Right atrium auricular region (tissue), 2 donors: ENCODE measurements around the gene PIM1. TPM values are rescaled to one million over a fixed set of nuclear protein-coding genes. Genes with fewer than 3 reads are reported as not detected.

Experiments
- DNase-seq: peaks from one replicate; pipeline ENCODE4 v3.0.0-alpha.2; 2019; ENCODE audit warnings: low spot score
- H3K27ac ChIP-seq, 2 donors: fragments of 200-600 bp; sonication (generic); 1 replicate in 1 of 2; 2 replicates in 1 of 2; pipeline ENCODE4 v1.5.1; 2016 to 2019
- H3K27me3 ChIP-seq, 2 donors: fragments of 200-600 bp; sonication (generic); one replicate each; pipeline versions ENCODE4 v1.5.1 to v1.6.0; 2017 to 2019
- H3K36me3 ChIP-seq: fragments of 200-600 bp; sonication (generic); one replicate; pipeline ENCODE4 v1.5.1; 2016
- H3K4me1 ChIP-seq, 2 donors: fragments of 200-600 bp; sonication (generic); one replicate each; pipeline versions ENCODE4 v1.5.1 to v1.6.0; 2017 to 2019
- H3K4me3 ChIP-seq, 2 donors: fragments of 200-600 bp; sonication (generic); 1 replicate in 1 of 2; 2 replicates in 1 of 2; pipeline ENCODE4 v1.5.1; 2017 to 2019; ENCODE audit warnings: mild to moderate bottlenecking in 1 of 2, moderate library complexity in 1 of 2
- H3K9me3 ChIP-seq, 2 donors: fragments of 200-600 bp; sonication (generic); one replicate each; pipeline ENCODE4 v1.5.1; 2019
- total RNA-seq, 2 donors: library from RNA; depleted of rRNA; stranded (reverse); fragments of >200 nt; gene quantifications; one replicate each; pipeline ENCODE4 v1.1.0, GENCODE V29; 2016
- TF ChIP-seq, protein P1 (sequence below), 2 donors: fragments of 200-600 bp; sonication (generic); IDR thresholded peaks; one replicate each; pipeline ENCODE4 v1.5.1; 2019; ENCODE audit warnings: antibody characterized with exemption in 2 of 2

Gene PIM1
- total RNA-seq, 2 donors from 2014 or later: 28.0 to 46.2 TPM

GRCh38 chr6:37200085-37200484 is 30.1 kb downstream of the PIM1 start:
- Histone ChIP-seq H3K9me3 (no peaks in the 10 kb centered on the region), H3K4me1 (no peaks in the 10 kb centered on the region), H3K27me3 (no peaks in the 10 kb centered on the region), H3K4me3 (no peak overlapping the region), H3K36me3 (no peaks in the 10 kb centered on the region), H3K27ac (no peak overlapping the region)
- TF ChIP-seq, protein P1, sequence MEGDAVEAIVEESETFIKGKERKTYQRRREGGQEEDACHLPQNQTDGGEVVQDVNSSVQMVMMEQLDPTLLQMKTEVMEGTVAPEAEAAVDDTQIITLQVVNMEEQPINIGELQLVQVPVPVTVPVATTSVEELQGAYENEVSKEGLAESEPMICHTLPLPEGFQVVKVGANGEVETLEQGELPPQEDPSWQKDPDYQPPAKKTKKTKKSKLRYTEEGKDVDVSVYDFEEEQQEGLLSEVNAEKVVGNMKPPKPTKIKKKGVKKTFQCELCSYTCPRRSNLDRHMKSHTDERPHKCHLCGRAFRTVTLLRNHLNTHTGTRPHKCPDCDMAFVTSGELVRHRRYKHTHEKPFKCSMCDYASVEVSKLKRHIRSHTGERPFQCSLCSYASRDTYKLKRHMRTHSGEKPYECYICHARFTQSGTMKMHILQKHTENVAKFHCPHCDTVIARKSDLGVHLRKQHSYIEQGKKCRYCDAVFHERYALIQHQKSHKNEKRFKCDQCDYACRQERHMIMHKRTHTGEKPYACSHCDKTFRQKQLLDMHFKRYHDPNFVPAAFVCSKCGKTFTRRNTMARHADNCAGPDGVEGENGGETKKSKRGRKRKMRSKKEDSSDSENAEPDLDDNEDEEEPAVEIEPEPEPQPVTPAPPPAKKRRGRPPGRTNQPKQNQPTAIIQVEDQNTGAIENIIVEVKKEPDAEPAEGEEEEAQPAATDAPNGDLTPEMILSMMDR (IDR thresholded peaks at IDR 0.05): no peak
- DNase-seq: no peak

DNA sequence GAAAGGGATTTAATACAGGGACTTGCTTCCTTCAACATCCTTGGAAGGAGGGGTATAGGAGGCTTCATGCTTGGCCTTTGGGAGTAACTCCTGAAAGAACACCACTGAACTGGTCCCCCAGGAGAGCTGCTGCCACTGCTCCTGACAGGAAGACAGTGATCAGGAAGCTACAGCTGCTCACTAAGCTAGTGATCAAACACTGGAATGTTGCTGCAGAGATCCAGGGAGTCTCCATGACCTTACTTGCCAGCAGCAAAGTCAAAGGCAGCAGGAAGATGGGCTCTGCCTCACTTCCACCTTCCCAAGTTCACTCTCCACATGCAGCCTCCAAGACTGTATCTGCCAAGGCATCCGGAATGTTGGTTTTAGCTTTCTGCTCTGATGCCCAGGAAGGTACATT is 31.8 kb downstream of the PIM1 start:
- TF ChIP-seq, protein P1 (IDR thresholded peaks at IDR 0.05): no peak

GRCh38 chr6:37202788-37203491 is 33.0 kb downstream of the PIM1 start:
- no peaks in the 10 kb centered on the region for H3K4me1 ChIP-seq
- H3K27ac ChIP-seq: no peak overlapping the region
- H3K27me3 ChIP-seq: no peaks in the 10 kb centered on the region
- no peaks in the 10 kb centered on the region for H3K9me3 ChIP-seq
- TF ChIP-seq, protein P1 (IDR thresholded peaks at IDR 0.05): no peak
- H3K4me3 ChIP-seq: no peak overlapping the region
- no peak for DNase-seq
- no peaks in the 10 kb centered on the region for H3K36me3 ChIP-seq

More for the DNA sequence above, 31.8 kb downstream of the PIM1 start:
- no peaks in the 10 kb centered on the region for H3K27me3 ChIP-seq
- H3K4me3 ChIP-seq: no peak overlapping the region
- no peaks in the 10 kb centered on the region for H3K9me3 ChIP-seq
- no peaks in the 10 kb centered on the region for H3K4me1 ChIP-seq
- no peak overlapping the region for H3K27ac ChIP-seq
- no peaks in the 10 kb centered on the region for H3K36me3 ChIP-seq
- no peak for DNase-seq

DNA sequence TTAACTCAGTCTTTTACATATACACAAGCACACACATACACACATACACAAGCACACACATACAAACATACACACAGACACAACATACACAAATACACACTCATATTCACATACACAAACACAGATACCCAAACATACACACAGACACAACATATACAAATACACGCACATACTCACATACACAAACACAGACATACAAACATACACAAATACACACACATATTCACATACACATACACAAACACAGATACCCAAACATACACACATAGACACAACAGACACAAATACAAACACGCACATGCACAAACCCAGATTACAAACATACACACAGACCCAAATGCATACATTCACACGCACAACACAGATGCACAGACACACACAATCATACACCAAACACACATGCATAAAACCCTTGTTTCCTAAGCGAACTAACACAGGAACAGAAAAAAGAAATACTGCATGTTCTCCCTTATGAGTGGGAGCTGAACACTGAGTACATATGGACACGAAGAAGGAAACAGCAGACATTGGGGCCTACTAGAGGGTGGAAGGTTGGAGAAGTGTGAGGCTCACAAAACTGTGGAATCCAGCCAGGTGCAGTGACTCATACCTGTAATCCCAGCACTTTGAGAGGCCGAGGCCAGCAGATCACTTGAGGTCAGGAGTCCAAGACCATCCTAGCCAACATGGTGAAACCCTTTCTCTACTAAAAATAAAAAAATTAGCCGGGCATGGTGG is 34.2 kb downstream of the PIM1 start:
- Histone ChIP-seq H3K36me3 (no peaks in the 10 kb centered on the region), H3K27ac (no peak overlapping the region), H3K9me3 (no peaks in the 10 kb centered on the region), H3K4me1 (no peaks in the 10 kb centered on the region), H3K4me3 (no peak overlapping the region), H3K27me3 (no peaks in the 10 kb centered on the region)
- DNase-seq: no peak
- TF ChIP-seq, protein P1 (IDR thresholded peaks at IDR 0.05): no peak

GRCh38 chr6:37205175-37205996 is 35.4 kb downstream of the PIM1 start:
- H3K36me3 ChIP-seq: no peaks in the 10 kb centered on the region
- DNase-seq: no peak
- H3K4me3 ChIP-seq: no peak overlapping the region
- no peaks in the 10 kb centered on the region for H3K9me3 ChIP-seq
- no peaks in the 10 kb centered on the region for H3K27me3 ChIP-seq
- H3K27ac ChIP-seq: no peak overlapping the region
- TF ChIP-seq, protein P1 (IDR thresholded peaks at IDR 0.05): no peak
- H3K4me1 ChIP-seq: peaks cover 0 to 4% of the 10 kb centered on the region in 2 donors
